ENCODE results near the gene ANKRD18B. TPM values are rescaled to one million over a fixed set of nuclear protein-coding genes. Genes with fewer than 3 reads are reported as not detected.
A peak's percentile ranks its signal among the peaks of the same experiment; 100 is the strongest.
"Not testable (repeated sequence)": the region's sequence is repeated elsewhere in the genome, so short reads cannot be mapped to it uniquely, and the experiment has no call there.

The ANKRD18B gene
- total RNA-seq: under 1 TPM in 1 of 2 experiments, not detected in 1; 0.88 TPM
- polyA plus RNA-seq: not detected
- 0 to 0.14 (median 0.03) reads per million in 6 experiments for total RNA-seq

DNA sequence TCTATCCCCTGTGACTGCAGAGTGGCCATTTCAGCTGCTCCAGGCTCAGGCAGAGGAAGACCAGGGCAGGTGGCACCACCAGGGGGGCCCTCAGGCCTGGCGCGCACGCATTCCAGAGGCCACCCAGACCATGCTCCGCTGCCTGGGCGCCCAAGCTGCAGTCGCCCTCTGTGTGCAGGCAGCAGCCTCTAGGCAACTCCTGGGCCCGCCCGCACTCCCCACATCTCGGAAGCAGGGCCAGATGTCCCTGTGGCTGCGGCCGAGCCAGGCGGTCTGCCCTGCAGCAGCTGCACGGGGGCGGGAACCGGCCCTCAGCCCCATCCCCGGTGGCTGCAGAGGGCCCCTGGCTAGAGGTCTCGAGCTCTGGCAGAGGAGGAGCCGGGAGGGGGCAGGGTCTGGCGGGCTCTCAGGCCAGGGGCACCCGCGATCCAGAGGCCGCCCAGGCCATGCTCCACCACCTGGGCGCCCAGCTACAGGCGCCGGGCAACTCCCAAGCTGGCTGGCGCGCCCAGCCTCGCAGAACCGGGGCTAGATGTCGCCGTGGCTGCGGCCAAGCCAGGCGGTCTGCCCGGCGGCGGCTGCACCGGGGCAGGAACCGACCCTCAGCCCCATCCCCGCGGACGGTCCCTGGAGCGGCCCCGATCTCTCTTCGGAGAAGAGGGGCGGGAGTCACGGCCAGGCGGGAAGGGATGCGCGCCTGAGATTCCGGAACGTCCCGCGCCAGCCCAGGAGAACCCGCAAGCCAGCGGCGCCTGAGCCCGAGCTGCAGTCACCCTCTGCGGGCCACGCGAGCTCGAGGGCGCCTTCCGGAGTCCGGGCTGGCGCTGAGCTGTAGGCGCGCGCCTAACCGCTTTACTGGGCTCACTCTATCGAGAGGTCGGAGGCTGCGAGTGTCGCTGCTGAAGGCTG, at the start of gene ANKRD18B:
TSS of gene ANKRD18B (plus strand) at position 855 of the 909 bp plus-strand sequence. CDS start 239 bp downstream, outside the sequence.
- H3K36me3 Mint-ChIP-seq, H3K9me3 Mint-ChIP-seq, POLR2A ChIA-PET: not testable (repeated sequence)
- peaks cover 4 to 13% (median 7%) of the 10 kb centered on the region in 4 donors for H3K4me1 Mint-ChIP-seq
- peak in 8 of 10 donors; percentile 15 to 59 (median 34) for DNase-seq
- peak within 1 kb of the TSS in 1 of 10 donors; percentile 80 for H3K27ac Mint-ChIP-seq
- peaks cover 31 to 56% (median 47%) of the 10 kb centered on the region in 5 donors for H3K27me3 Mint-ChIP-seq
- ATAC-seq: peak; percentile 98
- peak within 1 kb of the TSS; percentile 76 to 89 (median 82) for H3K4me3 Mint-ChIP-seq

GRCh38 chr9:33475357-33475756, 48.7 kb upstream of the ANKRD18B start:
- DNase-seq (no peak), ATAC-seq (no peak)
- Mint-ChIP-seq H3K36me3 (peaks cover 0 to 24% (median 7%) of the 10 kb centered on the region in 3 donors), H3K27me3 (no peaks in the 10 kb centered on the region), H3K4me3 (peak overlapping the region in 3 of 10 donors; percentile 9 to 15 (median 11)), H3K9me3 (no peaks in the 10 kb centered on the region), H3K27ac (peak overlapping the region in 5 of 10 donors; percentile 16 to 80 (median 65)), H3K4me1 (peaks cover 8 to 33% (median 26%) of the 10 kb centered on the region in 4 donors)
- POLR2A ChIA-PET: interaction anchor here (1.3 to 3.1 kb wide), 3 partner anchors 8 to 59 kb away, joined by 3 to 32 read pairs (median 5); partner anchors contain the start of gene AQP3

- POLR2A ChIA-PET: no interaction called here
- Mint-ChIP-seq H3K4me1 (peaks cover 5 to 30% (median 22%) of the 10 kb centered on the region in 4 donors), H3K9me3 (no peaks in the 10 kb centered on the region), H3K27me3 (no peaks in the 10 kb centered on the region), H3K27ac (peak overlapping the region in 1 of 10 donors; percentile 83), H3K36me3 (peaks cover 0 to 13% (median 1%) of the 10 kb centered on the region in 3 donors), H3K4me3 (no peak overlapping the region)
- DNase-seq (no peak), ATAC-seq (no peak)
Measured at GRCh38 chr9:33476503-33476902, 47.5 kb upstream of the ANKRD18B start.

- Mint-ChIP-seq H3K27me3 (no peaks in the 10 kb centered on the region), H3K36me3 (peaks cover 0 to 3% (median 0%) of the 10 kb centered on the region in 3 donors), H3K9me3 (no peaks in the 10 kb centered on the region), H3K4me3 (no peak overlapping the region), H3K27ac (no peak overlapping the region), H3K4me1 (no peaks in the 10 kb centered on the region)
- ATAC-seq: no peak
- no peak for DNase-seq
- POLR2A ChIA-PET: interaction anchor here (0.7 kb wide), 2 partner anchors 8 to 10 kb away, joined by 3 read pairs; no protein-coding TSS in a partner anchor
Measured at GRCh38 chr9:33480106-33480505, 43.9 kb upstream of the ANKRD18B start.

DNA sequence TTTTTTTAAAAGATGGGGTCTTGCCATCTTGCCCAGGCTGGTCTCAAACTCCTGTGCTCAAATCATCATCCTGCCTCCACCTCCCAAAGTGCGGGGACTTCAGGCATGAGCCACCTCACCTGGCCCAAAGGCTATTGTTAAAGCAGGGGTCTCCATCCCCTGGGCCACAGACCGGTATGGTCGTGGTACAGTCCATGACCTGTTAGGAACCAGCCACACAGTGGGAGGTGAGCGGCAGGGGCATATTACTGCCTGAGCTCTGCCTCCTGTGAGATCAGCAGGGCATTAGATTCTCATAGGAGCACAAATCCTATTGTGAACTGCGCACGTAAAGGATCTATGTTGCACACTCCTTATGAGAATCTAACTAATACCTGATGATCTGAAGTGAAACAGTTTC, 43.1 kb upstream of the ANKRD18B start:
- POLR2A ChIA-PET: no interaction called here
- DNase-seq (no peak), ATAC-seq (no peak)
- Mint-ChIP-seq H3K4me3 (no peak overlapping the region), H3K27me3 (no peaks in the 10 kb centered on the region), H3K27ac (no peak overlapping the region), H3K36me3 (peaks cover 0 to 3% (median 0%) of the 10 kb centered on the region in 3 donors), H3K9me3 (no peaks in the 10 kb centered on the region), H3K4me1 (no peaks in the 10 kb centered on the region)

DNA sequence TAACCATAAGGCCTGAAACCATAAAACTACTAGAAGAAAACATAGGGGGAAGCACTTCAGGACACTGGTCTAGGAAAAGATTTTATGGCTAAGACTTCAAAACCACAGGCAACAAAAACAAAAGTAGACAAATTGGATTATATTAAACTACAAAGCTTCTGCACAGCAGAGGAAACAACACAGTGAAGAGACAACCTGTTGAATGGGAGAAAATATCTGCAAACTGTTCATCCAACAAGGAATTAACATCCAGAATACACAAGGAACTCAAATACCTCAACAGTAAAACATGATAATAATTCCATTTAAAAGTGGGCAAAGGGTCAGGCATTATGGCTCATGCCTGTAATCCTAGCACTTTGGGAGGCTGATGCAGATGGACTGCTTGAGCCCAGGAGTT, 38.7 kb upstream of the ANKRD18B start:
- H3K27ac Mint-ChIP-seq, H3K4me3 Mint-ChIP-seq, H3K9me3 Mint-ChIP-seq, H3K27me3 Mint-ChIP-seq, H3K36me3 Mint-ChIP-seq, ATAC-seq, DNase-seq, POLR2A ChIA-PET, H3K4me1 Mint-ChIP-seq: not testable (repeated sequence)

DNA sequence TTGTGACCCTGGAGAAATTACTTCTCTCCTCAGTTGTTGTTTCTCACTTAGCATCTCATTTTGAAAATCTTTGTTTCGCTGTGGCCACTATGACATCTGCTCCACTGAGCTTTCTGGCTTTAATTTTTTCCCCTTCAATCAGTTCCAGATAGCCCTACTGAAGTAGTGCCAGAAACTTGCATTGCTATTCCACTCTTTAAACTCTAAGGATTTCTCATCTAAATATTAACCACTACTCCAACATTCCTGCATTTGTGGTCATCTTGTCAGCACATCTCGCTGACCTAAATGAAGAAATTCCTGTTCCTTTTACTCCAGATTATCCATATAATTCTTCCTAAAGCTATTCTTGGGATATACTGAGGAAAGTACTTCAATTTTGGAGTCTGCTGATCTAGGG, 35.0 kb upstream of the ANKRD18B start:
- no peaks in the 10 kb centered on the region for H3K36me3 Mint-ChIP-seq
- no peaks in the 10 kb centered on the region for H3K4me1 Mint-ChIP-seq
- no peak overlapping the region for H3K27ac Mint-ChIP-seq
- no peaks in the 10 kb centered on the region for H3K9me3 Mint-ChIP-seq
- POLR2A ChIA-PET: no interaction called here
- H3K4me3 Mint-ChIP-seq: no peak overlapping the region
- H3K27me3 Mint-ChIP-seq: peaks cover 0 to 5% (median 2%) of the 10 kb centered on the region in 5 donors
- ATAC-seq (no peak), DNase-seq (no peak)

GRCh38 chr9:33493819-33494218, 30.2 kb upstream of the ANKRD18B start:
- DNase-seq, H3K4me1 Mint-ChIP-seq, POLR2A ChIA-PET, H3K27ac Mint-ChIP-seq, H3K27me3 Mint-ChIP-seq, H3K9me3 Mint-ChIP-seq, H3K4me3 Mint-ChIP-seq, H3K36me3 Mint-ChIP-seq, ATAC-seq: not testable (repeated sequence)

GRCh38 chr9:33498387-33498786, 25.7 kb upstream of the ANKRD18B start:
- DNase-seq: peak in 1 of 10 donors; percentile 12
- POLR2A ChIA-PET: no interaction called here

DNA sequence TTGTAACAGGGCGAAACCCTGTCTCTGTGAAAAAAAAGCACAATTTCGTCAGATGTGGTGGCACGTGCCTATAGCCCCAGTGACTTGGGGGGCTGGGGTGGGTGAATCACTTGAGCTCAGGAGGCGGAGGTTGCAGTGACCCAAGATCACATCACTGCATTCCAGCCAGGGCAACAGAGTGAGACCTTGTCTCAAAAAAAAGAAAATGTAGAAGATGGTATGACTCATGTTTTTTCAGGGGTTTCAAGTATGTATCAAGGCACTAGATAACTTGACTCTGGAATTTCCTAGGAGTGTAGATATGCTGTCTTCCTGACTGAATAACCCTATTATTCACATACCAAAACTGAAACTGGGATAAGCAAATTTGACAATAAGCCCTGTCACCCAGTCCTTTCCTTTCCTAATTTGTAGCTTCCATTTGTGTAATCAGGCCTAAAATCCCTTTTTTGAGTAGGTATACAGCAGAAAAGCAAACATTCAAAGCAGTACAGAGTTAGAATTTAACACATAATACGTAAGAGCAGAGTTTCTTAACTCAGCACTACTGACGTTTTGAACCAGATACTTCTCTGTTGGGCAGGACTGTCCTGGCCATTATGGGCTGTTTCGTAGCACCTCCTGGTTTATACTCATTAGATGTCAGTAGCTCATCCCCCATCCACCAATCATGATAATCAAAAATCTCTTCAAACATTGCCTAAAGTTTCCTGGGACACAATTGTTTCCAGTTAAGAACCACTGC, 17.3 kb upstream of the ANKRD18B start:
- H3K9me3 Mint-ChIP-seq: no peaks in the 10 kb centered on the region
- peaks cover 0 to 3% (median 0%) of the 10 kb centered on the region in 5 donors for H3K27me3 Mint-ChIP-seq
- ATAC-seq: no peak
- H3K4me3 Mint-ChIP-seq: no peak overlapping the region
- no peaks in the 10 kb centered on the region for H3K36me3 Mint-ChIP-seq
- H3K27ac Mint-ChIP-seq: no peak overlapping the region
- POLR2A ChIA-PET: no interaction called here
- peaks cover 0 to 5% (median 2%) of the 10 kb centered on the region in 4 donors for H3K4me1 Mint-ChIP-seq
- DNase-seq: no peak

More at GRCh38 chr9:33498387-33498786, 25.7 kb upstream of the ANKRD18B start:
- Mint-ChIP-seq H3K36me3 (no peaks in the 10 kb centered on the region), H3K27ac (no peak overlapping the region), H3K9me3 (no peaks in the 10 kb centered on the region), H3K4me1 (no peaks in the 10 kb centered on the region), H3K27me3 (no peaks in the 10 kb centered on the region), H3K4me3 (no peak overlapping the region)
- no peak for ATAC-seq

GRCh38 chr9:33510262-33511183, 13.5 kb upstream of the ANKRD18B start:
- Mint-ChIP-seq H3K4me3 (peak overlapping the region; percentile 94 to 98 (median 96)), H3K27me3 (peaks cover 0 to 3% (median 0%) of the 10 kb centered on the region in 5 donors), H3K36me3 (peaks cover 0 to 6% (median 4%) of the 10 kb centered on the region in 3 donors), H3K27ac (peak overlapping the region; percentile 84 to 98 (median 94)), H3K9me3 (peaks cover 0 to 13% (median 0%) of the 10 kb centered on the region in 9 donors), H3K4me1 (peaks cover 0 to 6% (median 2%) of the 10 kb centered on the region in 4 donors)
- DNase-seq (peak in 6 of 10 donors; percentile 15 to 54 (median 34)), ATAC-seq (peak; percentile 87 to 95)
- POLR2A ChIA-PET: interaction anchor here (1.2 kb wide), 1 partner anchor 94 kb away, joined by 3 read pairs; no protein-coding TSS in a partner anchor

DNA sequence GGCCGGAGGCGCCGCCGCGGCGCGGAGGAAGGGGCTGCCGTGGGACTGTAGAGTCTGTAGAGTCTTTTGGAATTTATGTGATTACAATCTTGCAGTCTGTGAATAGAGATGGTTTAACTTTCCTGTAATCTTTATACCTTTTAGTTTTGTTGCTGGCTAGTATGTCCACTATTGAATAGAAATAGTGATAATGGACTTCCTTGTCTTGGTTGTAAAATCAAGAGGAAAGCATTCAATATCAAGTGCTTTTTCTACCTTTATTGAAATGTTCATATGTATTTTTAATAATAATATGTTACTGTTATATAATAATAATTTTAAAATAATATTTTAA, 12.9 kb upstream of the ANKRD18B start:
- not testable (repeated sequence) for H3K4me1 Mint-ChIP-seq, H3K27me3 Mint-ChIP-seq, DNase-seq, H3K36me3 Mint-ChIP-seq, ATAC-seq
- Mint-ChIP-seq H3K4me3 (peak overlapping the region; percentile 94 to 98 (median 96)), H3K27ac (peak overlapping the region; percentile 84 to 98 (median 94)), H3K9me3 (peaks cover 0 to 13% (median 0%) of the 10 kb centered on the region in 9 donors)
- POLR2A ChIA-PET: interaction anchor here (1.2 kb wide), 1 partner anchor 95 kb away, joined by 3 read pairs; no protein-coding TSS in a partner anchor

Measured in naive thymus-derived CD8-positive, alpha-beta T cell (primary cell).